Measurements from ENCODE around the gene EVC.

The EVC gene

DNA sequence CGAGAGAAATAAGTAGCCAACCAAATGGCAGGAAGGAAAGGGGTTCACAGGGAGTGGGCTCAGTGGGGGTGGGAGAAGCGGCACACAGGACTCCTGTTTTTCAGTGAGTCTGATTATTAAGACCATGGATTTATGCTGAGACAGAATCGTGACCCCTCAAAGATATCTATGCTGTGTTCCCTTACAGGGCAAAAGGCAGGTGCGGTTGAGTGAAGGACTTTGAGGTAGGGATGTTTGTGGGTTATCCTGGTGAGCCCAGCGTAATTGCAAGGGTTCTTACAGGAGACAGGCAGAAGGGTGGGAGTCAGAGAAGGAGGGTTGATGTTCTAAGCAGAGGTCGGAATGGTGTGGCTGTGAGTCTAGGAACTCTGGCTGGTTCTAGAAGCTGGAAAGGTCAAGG lies 73.0 kb downstream of the EVC start:
- TF ChIP-seq CTCF (IDR thresholded peaks at IDR 0.05; ENCODE audit: low read depth, low read length), result no peak

DNA sequence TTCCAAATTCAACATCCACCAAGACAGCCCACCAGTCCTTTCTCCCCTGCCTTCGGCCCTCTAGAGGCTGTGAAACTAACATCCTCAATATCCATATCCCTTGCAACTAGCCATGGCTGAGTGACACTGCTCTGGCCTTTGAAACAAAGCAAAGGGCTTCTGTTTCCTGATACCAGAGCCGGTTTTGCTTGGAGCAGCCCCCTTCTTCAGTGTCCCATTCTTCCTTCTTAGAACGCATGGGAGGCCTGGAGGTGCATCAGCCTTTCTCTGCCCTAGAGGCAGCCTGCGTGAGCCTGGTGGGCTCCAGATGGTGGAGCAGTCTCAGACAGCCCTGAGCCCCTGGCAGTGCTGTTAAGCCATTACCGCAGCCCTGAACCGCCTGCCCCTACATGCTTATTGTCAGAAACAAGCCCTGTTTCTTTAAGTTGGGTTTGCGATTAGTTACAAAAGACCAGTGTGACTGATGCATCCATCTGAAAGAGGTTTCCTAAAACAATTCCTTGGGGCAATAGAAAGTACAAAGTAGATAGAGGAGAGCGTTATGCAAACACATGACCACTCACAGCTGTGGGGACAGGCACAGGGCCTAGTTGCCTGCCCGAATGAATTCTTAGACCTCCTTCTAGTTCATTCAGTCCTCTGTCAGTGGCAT lies 74.1 kb downstream of the EVC start:
- in situ Hi-C loops (cut with HindIII; ENCODE audit: low sequenced_read_pairs), result no loop called here
- no peak for DNase-seq (ENCODE audit: low read depth, low spot score)
- peak; percentile 15 for TF ChIP-seq CTCF (IDR thresholded peaks at IDR 0.05; ENCODE audit: low read depth, low read length)
- no peak overlapping the region for H3K4me3 ChIP-seq (ENCODE audit: low read depth, low read length)

More for the DNA sequence above, 73.0 kb downstream of the EVC start:
- DNase-seq (ENCODE audit: low read depth, low spot score), result no peak
- no peak overlapping the region for H3K4me3 ChIP-seq (ENCODE audit: low read depth, low read length)
- in situ Hi-C loops (cut with HindIII; ENCODE audit: low sequenced_read_pairs), result no loop called here

DNA sequence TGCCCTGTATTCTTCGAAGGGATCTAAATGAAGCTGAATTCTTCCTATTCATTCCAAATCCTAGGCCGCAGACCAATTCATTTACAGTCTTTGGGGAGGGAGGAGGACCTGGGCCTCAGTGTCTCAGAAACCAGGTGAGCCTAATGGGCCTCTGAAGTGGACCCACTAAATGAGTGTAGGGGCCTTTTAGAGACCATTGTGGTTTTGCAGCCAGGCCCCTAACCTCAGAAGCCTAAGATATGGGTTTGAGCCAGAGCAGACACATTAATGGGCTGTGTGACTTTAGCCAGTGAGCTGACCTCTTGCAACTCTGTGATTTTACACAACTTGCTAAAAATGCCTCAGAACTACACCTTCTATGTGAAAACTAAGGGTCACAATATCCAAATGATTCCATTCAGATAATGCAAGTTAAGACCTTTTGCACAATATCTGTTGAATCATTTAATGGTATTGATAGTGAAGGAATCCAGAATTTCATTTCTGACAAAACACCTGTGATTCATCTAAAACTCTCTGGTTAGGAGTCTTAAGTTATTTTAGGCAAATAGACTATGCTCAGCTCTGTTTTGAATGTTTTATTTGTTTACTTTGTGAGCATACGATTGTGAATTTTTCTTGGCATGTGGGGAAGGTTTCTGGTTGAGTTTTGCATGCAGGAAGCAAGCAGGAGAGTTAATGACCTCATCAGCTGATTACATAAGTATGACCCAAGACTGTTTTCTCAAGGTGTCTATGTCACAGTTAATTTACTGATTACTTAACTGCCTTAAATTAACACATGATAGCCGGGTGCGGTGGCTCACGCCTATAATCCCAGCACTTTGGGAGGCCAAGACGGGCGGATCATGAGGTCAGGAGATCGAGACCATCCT lies 75.0 kb downstream of the EVC start:
- in situ Hi-C loops (cut with HindIII; ENCODE audit: low sequenced_read_pairs), result no loop called here
- peak; percentile 65 for DNase-seq (ENCODE audit: low read depth, low spot score)
- TF ChIP-seq CTCF (IDR thresholded peaks at IDR 0.05; ENCODE audit: low read depth, low read length), result no peak
- no peak overlapping the region for H3K4me3 ChIP-seq (ENCODE audit: low read depth, low read length)

- in situ Hi-C loops (cut with HindIII; ENCODE audit: low sequenced_read_pairs), result no loop called here
- DNase-seq (ENCODE audit: low read depth, low spot score), result no peak
- TF ChIP-seq CTCF (IDR thresholded peaks at IDR 0.05; ENCODE audit: low read depth, low read length), result no peak
- no peak overlapping the region for H3K4me3 ChIP-seq (ENCODE audit: low read depth, low read length)
Observed at GRCh38 chr4:5787311-5787710, 76.3 kb downstream of the EVC start.

DNA sequence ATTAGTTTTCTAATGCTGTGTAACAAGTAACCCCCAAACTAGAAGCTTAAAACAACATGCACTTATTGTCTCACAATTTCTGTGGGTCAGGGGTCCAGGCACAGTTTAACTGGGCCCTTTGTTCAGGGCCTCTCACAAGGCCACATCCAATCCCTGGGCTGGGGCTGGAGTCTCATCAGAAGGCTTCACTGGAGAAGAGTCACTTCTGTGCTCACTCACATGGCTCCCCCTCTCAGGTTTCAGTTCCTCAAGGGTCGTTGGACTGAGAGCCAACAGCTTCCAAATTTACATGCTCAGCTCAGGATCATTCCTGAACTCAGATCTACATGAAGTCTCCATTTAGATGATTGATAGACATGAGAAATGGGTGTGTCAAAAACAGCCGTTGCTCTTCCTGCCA lies 77.1 kb downstream of the EVC start:
- DNase-seq (ENCODE audit: low read depth, low spot score), result no peak
- H3K4me3 ChIP-seq (ENCODE audit: low read depth, low read length), result no peak overlapping the region
- TF ChIP-seq CTCF (IDR thresholded peaks at IDR 0.05; ENCODE audit: low read depth, low read length), result no peak
- in situ Hi-C loops (cut with HindIII; ENCODE audit: low sequenced_read_pairs), result no loop called here

DNA sequence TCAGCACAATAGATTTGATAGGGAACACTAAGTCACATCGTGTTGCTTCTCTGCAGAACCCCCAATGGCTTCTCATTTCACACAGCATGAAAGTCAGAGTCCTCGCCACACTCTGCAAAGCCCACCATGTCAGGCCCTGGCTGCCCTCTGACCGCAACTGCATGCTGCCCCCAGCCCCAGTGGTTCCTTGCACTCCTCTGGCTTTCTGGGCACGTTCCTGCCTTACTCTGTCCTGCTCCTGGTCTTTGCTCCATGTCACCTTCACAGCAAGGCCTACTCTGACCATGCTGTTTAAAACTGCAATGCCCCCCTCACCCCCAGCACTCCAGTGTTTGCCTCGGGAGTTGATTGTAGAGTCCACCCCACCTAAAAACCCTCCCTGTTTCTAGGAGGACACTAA lies 78.1 kb downstream of the EVC start:
- DNase-seq (ENCODE audit: low read depth, low spot score), result no peak
- H3K4me3 ChIP-seq (ENCODE audit: low read depth, low read length), result no peak overlapping the region
- in situ Hi-C loops (cut with HindIII; ENCODE audit: low sequenced_read_pairs), result no loop called here
- no peak for TF ChIP-seq CTCF (IDR thresholded peaks at IDR 0.05; ENCODE audit: low read depth, low read length)

Data from astrocyte of the spinal cord (primary cell).